AG10803 (cell line): ENCODE results near the gene GPR50.

ENCODE experiments used
- DNase-seq: peaks from one replicate; pipeline ENCODE4 v3.0.0; 2010; ENCODE audit warnings: low read depth
- H3K4me3 ChIP-seq: 2 replicates; pipeline ENCODE4 v1.5.1; 2011; ENCODE audit warnings: mild to moderate bottlenecking, low read length, control low read depth
- CTCF ChIP-seq: conservative IDR thresholded peaks from 2 replicates; pipeline ENCODE4 v1.5.1; 2011; ENCODE audit warnings: mild to moderate bottlenecking, low read length, control low read depth, inconsistent platforms

The GPR50 gene

GRCh38 chrX:151167791-151168345, 8.5 kb upstream of the GPR50 start:
- H3K4me3 ChIP-seq, result no peak overlapping the region
- no peak for DNase-seq
- TF ChIP-seq CTCF, result no peak

DNA sequence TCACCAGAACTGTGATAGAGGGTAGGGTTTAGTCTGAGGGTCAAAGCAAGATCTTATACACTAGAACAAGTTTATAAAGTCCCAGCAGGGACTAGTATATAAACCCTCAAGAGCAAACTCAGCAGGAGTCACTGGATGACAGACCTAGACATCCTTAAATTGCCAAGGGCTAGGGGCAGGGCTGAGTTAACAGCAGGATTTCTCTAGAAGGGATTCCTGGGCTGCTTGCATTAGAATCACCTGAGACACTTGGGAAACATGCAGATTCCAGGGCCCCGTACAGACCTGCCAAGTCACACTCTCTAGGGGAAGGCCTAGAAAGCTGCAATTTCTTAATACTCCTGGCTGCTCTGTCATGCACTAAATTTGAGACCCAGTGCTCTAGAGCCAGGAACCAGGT, 6.6 kb upstream of the GPR50 start:
- no peak for TF ChIP-seq CTCF
- H3K4me3 ChIP-seq, result no peak overlapping the region
- DNase-seq, result no peak

DNA sequence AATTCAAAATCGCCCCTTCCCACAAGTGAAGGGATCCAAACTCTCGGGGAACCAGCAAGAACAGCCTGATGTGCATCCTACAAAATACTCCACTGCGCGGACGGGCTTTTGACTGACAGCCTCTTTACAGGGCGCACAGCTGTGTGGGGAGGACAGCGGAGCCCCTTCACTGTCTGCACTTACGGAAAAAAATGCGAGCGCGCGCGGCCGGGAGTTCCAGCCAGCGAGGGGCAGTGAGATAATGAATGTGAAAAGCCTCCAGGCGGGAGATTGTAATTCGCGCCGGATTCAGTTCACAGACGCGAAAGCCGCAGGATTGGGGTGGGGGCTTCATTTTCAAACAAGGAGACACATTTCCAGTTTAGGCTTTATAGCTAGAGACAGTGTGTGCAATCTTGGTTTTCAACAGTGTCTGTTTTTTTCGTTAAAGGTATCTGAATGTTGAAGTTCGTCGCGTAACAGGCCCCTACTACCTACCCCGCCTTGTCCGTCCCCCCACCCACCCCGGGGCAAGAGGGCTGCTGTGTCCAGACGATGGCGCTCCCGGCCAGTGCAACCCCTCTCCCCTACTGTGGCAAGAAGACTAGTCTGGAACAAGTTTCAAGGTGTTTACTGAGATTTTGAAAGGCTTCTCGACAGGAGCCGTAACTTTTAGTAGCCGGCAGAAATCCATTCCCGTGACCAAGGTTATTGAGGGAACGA, 1.7 kb upstream of the GPR50 start:
- DNase-seq, result no peak
- H3K4me3 ChIP-seq, result no peak overlapping the region
- TF ChIP-seq CTCF, result no peak

- H3K4me3 ChIP-seq, result no peak overlapping the region
- no peak for DNase-seq
- no peak for TF ChIP-seq CTCF
Measured at GRCh38 chrX:151175283-151176062, 911 bp upstream of the GPR50 start.

- no peak for DNase-seq
- H3K4me3 ChIP-seq, result no peak overlapping the region
- no peak for TF ChIP-seq CTCF
Measured at GRCh38 chrX:151177141-151178027, 1.0 kb downstream of the GPR50 start.

DNA sequence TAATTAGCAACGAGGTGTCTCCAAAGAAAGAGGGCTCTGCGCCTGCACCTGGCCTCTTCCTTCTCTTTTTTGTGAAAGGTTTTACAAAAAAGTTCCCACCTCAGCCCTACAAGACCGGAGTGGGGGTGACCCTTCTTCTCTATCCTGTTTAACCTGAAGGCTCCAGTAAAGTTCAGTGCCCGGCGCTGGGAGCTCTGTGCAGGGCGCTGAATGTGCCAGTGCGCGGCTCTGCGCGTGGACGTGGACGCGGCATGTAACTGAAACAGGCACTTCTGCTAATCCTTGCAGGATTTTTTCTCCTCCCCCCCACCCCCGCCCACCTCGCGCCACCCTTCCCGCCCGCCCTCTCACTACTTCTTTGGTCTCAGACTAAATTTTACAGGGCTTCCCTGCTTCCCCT, 2.4 kb downstream of the GPR50 start:
- no peak for TF ChIP-seq CTCF
- no peak for DNase-seq
- H3K4me3 ChIP-seq, result no peak overlapping the region
